ENCODE data around the gene HECTD4.
"Not testable (repeated sequence)": the region's sequence is repeated elsewhere in the genome, so short reads cannot be mapped to it uniquely, and the experiment has no call there.

HECTD4 gene, protein sequence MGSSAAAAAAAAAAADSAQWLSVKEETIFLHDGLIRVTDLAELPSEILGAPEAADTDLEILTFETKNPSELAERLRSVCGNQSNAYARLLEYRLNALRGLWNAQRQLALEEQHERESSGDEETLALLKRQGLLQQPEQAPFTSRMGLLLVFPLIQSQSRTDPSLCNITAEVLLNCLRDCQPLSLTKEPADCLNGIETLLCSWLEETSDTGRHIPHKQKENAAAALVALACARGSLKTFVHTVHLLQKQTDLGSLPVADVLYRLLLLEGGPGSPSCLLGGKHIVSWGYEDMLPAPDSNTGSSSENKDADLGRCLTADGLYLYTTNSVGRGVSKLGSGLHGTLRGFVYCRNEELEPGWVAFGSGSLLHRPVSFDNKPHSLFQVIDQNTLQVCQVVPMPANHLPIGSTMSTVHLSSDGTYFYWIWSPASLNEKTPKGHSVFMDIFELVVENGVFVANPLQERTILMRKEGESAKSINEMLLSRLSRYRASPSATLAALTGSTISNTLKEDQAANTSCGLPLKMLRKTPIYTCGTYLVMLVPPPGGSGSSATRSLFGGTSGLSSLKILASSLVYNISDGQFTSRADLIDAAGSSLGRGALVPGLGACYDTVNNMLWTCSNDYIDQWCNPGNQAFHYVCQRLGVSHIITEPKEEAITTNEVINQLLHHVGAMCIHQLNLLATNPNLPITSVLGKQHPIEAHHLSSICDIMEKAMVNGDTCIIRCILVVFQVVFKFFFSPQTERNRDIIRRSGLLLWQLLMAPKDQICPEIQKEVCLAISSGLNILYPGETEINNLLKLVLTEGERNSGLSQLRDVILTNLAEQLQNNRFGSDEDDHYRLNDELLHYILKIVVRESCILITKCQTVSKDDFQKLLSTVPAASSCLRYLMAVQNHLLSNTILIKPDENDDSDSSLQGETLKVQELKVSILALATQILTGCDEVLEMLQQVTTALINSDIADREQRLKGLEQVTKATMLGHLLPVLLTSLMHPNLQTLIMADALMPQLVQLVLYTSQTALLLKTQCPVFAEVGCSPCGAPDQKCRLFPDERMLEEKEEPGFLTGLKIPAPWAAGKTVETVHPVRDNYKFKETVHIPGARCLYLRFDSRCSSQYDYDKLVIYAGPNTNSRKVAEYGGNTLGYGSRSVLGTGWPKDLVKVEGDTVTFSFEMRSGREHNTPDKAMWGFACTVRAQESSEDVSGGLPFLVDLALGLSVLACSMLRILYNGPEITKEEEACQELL (N-terminal part only)

DNA sequence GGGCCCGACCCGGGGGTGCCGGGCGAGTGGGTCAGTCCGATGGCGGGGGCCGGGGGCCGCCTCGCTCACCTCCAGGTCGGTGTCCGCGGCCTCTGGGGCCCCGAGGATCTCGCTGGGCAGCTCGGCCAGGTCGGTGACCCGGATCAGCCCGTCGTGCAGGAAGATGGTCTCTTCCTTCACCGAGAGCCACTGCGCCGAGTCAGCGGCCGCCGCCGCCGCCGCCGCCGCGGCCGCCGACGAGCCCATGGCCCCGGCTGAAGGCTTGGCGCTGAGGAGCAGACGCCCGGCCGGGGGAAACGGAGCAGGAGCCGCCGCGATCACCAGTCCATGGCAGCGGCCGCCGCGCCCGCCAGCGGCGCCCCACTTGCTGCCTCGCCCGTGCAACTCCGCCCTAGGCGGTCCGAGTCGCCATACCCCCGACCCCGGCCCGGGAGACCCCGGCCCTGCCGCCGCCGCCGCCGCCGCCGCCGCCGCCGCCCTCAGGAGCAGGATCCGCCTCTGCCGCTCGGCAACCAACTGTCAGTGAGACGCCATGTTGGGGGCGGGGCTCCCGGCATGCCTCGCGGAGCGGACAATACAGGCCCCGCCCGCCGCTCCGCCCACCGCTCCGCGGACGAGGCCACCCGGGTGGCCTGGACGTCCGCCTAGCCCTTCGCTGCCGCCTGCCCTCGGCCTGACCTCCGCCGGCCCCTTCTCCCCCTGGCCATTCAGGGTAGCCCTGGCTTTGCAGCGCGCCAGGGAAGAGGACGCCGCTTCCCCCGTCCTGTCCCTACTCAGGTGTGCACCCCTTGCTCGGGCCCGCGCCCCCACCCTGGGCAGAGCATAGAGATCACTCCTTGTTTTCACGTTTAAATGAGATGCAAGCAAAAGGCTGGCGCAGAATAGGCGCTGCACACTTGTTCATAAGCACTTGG is at the start of gene HECTD4:
HECTD4 (minus strand) TSS at position 549 of the 914 bp plus-strand sequence; CDS start at position 246, 303 bp downstream.
- DNase-seq (ENCODE audit: low spot score), result peak; percentile 93

DNA sequence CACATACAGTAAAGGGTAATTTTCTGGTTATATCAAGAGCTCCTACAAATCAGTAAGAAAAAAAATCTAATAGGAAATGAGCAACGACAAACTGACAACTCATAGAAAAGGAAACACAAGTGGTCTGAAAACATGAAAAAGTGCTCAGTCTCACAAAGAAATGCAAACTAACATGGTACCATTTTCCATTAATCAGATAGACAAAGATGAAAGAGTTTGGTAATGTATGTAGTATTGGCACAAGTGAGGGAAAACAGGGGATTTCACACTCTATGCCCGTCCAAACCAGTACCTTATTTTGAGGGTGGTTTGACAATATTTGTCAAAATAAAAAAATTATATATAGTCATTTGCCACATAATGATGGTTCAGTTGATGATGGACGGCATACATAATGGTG is 49.7 kb upstream of the HECTD4 start:
- no peak for DNase-seq (ENCODE audit: low spot score)

DNA sequence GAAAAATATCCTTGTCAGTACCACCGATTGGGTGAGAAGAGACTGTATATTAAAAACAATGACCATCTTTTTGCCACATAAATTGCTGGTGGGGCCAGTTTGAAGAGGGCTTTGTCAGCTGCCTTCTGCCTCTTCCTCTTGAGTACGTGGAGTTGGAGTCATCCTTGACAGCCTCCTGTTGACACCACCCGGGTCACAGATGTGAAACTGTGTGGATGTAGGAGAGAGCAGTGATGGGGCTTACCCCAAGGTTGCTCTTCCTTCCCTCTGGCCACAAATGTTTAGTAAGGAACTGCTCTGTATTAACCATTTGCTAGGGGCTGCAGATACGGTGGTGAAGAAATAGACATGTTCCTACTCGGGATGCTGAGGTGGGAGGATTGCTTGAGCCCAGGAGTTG is 48.7 kb upstream of the HECTD4 start:
- no peak for DNase-seq (ENCODE audit: low spot score)

DNA sequence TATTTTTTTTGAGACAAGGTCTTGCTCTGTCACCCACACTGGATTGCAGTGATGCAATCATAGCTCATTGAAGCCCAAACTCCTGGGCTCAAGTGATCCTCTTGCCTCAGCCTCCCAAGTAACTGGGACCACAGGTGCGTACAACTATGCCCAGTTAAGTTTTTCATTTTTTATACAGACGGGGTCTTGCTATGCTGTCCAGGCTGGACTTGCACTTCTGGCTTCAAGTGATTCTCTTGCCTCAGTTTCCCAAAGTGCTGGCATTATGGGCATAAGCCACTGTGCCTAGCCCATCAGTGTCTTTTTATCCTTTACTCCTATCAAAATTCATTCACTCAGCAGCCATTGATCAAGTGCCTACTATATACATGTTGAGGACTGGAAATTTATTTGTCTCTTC is 45.5 kb upstream of the HECTD4 start:
- no peak for DNase-seq (ENCODE audit: low spot score)

DNA sequence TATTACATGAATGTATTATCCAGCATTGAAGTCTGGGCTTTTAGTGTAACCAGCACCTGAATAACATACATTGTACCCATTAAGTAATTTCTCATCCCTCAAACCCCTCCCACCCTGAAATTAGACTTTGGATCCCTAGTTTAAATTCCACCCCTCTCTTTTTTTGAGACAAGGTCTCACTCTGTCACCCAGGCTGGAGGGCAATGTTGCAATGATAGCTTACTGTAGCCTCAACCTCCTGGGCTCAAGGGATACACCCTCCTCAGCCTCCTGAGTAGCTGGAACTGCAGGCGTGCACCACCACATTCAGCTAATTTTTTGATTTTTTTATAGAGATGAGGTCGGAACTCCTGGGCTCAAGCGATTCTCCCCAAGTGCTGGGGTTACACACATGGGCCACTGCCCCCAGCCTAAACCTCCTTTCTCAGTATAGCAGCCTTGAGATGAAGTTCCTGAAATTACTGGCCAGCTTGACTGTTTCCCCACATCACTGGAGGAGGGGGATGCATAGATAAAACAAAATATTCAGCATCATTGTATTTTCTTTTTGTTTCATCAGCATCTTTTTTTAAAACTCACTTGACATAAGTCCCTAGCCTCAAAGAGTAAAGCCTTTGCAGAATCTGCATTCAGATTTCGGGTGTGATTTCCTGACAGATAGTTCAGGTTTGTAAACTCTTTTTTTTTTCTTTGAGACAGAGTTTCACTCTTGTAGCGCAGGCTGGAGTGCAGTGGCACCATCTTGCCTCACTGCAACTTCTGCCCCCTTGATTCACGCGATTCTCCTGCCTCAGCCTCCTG is 43.6 kb upstream of the HECTD4 start:
- no peak for DNase-seq (ENCODE audit: low spot score)

DNA sequence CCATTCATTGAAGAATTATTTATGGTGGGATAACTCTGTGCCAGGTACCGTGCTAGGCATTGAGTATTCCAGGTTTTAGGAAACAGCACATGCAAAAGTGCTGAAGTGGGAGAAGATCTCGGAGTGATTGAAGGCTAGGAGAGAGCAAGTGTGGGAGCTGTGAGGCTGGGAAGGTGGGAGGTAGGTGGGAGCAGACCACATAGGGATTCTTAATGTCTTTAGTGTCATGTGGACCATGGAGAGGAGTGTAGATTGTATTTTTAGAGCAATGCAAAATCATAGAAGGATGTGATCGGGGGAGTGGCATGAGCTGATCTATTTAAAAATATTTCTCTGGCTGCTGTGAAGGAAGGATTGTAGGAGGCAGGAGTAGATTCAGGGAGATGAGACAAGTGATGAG is 41.9 kb upstream of the HECTD4 start:
- DNase-seq (ENCODE audit: low spot score), result no peak

DNA sequence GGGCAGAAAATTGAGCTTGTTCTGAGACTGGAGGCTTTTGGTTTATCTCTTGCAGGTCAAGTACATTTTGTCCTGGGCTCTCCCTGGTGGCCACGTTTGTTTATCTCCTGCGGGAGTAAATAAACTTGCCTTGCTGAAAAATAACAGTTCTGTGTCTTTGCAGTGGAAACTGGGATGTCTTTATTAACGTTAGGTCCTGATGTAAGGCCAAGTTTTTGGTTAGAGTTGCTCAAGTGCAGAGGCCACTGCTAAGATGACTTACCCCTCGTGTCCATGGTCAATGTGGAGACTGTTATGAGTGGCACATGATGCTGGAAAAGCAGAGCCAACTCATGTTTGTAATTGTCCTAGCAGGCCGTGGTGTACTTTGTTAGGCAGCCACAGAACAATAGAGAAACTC is 40.3 kb upstream of the HECTD4 start:
- DNase-seq (ENCODE audit: low spot score), result peak; percentile 86

DNA sequence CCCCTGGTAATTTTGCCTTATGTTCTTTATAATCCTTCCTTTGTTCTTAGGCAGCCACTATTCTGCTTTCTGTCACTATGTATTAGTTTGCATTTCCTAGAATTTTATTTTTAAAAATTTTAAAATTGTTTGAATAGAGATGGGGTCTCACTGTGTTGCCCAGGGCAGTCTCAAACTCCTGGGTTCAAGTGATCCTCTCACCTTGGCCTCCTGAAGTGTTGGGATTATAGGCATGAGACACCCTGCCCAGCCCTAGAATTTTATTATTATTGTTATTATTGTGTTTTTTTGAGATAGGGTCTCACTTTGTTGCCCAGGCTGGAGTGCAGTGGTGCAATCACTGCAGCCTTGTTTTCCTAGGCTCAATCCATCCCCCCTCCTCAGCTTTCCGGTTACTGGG is 39.1 kb upstream of the HECTD4 start:
- no peak for DNase-seq (ENCODE audit: low spot score)

DNA sequence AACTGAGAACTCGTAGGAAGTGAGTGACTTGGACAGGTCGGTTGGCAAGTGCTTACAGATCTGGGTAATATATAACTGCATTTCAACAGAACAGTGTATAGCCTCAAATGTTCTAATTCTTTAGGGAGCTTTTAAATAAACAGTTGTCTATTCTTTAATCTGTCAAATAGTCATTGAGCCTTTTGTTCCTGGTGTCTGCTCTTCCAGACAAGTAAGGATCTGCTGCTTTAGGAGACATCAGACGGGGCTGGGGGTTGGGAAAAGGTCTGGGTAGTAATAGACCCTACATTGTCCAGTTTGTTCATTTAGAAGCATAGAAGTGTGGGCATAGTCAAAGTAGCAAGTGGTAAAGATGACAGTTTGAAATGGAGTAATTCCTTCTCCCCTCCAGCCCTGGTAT is 38.5 kb upstream of the HECTD4 start:
- no peak for DNase-seq (ENCODE audit: low spot score)

DNA sequence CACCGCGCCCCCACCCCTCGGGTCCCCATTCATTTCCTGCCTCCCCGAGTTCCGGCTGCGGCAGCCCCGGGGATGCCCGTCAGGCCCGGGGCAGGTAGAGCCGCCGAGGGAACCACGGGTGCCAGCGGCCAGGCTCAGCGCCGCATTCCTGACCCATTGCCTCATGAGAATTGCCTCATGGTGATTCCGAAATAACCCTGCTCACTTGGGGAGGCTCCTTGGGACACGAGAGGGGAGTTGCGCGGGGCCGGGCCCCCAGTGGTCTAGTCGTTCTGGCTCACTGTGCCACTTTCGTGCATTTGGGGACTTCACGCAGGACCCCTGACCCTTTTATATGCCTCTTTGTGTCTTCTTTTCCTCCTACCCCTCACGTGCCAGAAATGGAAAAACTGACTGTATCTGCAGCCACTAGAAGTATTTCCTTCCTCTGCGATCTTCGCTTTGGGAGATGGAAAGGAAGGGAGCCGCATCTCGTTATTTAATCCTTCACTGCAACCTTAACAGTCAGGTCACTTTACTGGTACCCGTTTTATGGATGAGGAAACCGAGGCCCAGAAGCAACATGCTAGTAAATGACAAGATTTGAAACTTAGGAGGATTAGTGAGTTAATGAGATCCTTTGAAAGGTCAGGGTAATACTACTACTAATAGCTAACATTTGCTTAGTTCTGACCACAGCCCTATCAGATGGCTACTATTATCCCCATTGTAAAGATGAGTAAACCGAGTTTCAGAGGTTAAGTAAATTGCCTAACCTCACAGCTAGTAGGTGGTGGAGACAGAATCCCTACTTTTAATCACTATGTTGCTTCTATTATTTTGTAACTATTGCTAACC is 37.3 kb upstream of the HECTD4 start:
- DNase-seq (ENCODE audit: low spot score), result peak; percentile 28

DNA sequence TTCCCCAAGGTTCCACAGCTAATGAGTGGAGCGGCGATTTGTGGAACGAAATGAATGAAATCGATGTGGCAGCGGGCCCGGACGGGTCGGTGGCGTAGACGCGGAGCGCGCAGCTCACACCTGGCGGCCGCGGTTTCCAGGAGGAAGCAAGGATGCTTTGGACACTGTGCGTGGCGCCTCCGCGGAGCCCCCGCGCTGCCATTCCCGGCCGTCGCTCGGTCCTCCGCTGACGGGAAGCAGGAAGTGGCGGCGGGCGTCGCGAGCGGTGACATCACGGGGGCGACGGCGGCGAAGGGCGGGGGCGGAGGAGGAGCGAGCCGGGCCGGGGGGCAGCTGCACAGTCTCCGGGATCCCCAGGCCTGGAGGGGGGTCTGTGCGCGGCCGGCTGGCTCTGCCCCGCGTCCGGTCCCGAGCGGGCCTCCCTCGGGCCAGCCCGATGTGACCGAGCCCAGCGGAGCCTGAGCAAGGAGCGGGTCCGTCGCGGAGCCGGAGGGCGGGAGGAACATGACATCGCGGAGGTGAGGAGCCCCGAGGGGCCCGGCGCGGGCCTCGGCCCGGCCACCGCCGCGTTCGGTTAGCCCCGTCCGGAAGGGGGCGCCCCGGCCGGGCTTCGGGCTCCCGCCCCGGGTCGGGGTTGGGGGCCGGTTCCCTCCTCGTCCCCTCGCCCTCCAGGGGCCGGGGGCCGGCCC is 36.5 kb upstream of the HECTD4 start, which contains the start of gene PTPN11:
PTPN11 (plus strand) TSS at position 340 of the 689 bp plus-strand sequence; CDS start at position 505, 165 bp downstream.
- peak; percentile 90 for DNase-seq (ENCODE audit: low spot score)

DNA sequence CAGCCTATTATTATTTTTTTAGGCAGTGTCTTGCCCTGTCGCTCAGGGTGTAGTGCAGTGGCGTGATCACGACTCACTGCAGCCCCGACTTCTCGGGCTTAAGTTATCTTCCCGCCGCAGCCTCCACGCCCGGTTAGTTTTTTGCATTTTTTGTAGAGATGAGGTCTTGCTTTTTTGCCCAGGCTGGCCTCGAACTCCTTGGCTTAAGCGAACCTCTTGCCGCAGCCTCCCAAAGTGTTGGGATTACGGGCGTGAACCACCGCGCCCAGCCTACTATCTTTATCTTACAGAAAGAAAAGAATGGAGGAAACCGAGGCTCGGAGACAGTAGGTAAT is 36.0 kb upstream of the HECTD4 start:
- no peak for DNase-seq (ENCODE audit: low spot score)

DNA sequence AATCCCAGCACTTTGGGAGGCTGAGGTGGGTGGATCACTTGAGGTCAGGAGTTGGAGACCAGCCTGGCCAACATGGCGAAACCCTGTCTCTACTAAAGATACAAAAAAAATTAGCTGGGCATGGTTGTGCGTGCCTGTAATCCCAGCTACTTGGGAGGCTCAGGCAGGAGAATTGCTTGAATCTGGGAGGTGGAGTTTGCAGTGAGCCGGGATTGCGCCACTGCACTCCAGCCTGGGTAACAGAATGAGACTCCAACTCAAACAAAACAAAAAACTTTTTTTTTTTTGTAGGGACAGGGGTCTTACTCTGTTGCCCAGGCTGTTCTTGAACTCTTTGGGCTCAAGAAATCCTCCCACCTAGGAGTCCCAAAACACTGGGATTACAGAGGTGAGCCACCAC is 33.2 kb upstream of the HECTD4 start:
- DNase-seq (ENCODE audit: low spot score), result not testable (repeated sequence)

DNA sequence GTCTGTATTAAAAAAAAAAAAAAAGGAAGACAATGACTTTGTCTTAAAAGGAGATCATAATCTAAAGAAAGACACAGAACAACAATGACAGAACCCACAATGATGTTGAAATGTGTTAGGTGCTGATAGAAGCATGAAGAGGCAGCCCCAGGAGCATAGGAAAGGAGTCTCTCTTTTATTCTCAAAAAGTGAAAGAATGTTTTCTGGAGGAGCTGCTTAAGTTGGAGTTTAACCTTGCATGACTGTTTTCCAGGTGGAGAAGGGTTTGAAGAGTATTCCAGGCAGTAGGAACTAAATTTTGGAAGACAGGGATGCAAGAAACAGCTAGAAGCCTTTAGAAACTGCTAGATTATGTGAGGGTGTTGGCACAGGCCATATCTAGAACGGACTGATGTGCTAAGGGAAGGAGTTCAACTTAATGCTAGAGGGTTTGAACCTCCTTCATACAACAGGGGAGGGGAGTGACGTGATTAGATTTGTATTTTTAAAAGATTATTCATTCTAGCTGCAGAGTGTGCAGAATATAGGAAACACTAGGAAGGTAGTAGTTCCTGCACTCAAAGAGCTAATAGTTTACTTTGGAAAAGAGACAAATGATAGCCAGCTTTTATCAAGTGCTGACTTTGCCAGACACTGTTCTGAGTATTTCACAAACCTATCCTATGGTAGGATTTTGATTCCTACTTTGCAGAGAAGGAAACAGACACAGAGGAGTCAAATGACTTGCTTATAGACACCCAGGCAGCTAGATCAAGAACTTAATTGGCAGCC is 31.8 kb upstream of the HECTD4 start:
- DNase-seq (ENCODE audit: low spot score), result no peak

DNA sequence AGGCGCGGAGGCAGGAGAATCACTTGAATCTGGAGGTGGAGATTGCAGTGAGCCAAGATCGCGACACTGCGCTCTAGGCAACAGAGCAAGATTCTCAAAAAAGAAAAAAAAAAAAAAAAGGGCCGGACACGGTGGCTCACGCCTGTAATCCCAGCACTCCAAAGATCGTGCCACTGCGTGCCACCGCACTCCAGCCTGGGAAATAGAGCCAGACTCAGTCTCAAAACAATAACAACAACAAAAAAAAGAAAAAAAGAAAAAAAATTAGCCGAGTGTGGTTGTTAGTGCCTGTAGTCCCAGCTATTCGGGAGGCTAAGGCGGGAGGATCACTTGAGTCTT is 27.6 kb upstream of the HECTD4 start:
- DNase-seq (ENCODE audit: low spot score), result no peak

DNA sequence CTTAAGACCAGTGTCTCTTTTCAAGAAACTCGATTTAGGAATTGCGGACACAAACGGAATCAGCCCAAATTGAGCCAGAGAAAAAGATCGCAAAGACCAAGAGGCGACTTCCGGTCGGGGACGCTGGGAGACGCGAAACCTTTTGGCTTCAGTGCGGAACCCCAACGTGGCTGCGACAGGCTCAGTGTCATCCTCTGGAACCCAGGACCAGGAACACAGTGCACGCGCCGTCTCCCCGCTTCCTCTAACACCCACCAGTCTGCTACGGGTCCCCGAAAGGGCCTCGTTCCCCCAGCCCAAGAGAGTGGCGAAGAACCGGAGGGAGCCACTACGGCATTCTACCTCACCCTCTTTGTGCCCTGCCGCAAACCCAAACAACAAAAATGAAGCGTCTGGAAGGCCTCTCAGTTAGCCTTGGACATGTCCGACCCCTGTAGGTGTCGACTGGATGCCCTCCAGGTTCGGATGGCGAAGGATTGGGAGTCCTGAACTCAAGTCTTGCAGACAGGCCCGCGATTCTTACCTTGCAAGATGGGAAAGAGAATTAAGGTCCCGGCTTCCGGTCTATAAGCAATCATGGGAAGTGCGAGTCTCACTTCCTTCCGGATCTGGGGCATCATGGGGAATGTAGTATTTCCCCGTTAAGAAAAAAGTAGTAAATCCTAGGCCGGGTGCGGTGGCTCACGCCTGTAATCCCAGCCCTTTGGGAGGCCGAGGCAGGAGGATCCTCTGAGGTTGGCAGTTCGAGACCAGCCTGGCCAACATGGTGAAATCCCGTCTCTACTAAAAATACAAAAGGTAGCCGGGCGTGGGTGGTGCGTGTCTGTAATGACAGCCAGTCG is 27.1 kb upstream of the HECTD4 start, which contains the start of gene RPL6:
RPL6 (minus strand) TSS at position 542 of the 842 bp plus-strand sequence. CDS start 949 bp downstream, outside the sequence.
- DNase-seq (ENCODE audit: low spot score), result peak; percentile 92

DNA sequence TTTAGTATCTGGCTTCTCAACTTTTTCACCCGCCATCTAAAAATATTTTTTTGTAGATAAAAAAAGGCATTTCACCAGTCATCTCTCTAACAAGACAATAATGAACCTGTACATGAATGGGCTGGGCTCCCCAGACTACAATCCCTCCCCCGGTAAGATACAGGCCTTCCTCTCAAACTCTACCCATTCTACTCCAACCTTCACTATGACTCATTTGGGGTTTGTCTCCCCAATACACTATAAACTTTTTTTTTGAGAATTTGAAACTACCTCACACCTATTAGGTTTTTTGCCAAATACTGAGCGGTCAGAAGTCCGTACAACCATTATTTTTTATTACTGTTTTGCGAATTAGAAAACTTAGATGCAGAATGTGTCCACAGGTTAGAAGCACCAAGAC is 26.4 kb upstream of the HECTD4 start:
- DNase-seq (ENCODE audit: low spot score), result no peak

All from Ammon's horn (tissue), 1 donor.